Measurements from ENCODE around the gene CALU.

DNA sequence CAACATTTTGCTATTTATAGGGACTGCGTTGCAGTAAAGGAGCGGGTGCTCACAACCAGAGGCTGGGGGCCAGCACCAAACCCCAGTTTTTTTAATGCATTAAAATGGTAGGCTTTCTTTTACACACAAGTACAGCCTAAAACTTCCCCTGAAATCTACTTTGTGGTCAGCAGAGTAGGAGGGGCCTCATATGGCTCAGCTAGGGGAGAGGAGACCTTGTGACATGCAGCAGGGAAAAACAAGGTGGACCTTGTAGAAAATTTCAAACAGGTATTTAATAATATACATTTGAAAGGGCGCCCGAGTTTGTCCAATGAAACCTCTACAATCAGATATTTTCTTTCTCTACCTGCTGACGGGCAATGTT lies 54.0 kb downstream of the CALU start:
- TF ChIP-seq, protein P1, sequence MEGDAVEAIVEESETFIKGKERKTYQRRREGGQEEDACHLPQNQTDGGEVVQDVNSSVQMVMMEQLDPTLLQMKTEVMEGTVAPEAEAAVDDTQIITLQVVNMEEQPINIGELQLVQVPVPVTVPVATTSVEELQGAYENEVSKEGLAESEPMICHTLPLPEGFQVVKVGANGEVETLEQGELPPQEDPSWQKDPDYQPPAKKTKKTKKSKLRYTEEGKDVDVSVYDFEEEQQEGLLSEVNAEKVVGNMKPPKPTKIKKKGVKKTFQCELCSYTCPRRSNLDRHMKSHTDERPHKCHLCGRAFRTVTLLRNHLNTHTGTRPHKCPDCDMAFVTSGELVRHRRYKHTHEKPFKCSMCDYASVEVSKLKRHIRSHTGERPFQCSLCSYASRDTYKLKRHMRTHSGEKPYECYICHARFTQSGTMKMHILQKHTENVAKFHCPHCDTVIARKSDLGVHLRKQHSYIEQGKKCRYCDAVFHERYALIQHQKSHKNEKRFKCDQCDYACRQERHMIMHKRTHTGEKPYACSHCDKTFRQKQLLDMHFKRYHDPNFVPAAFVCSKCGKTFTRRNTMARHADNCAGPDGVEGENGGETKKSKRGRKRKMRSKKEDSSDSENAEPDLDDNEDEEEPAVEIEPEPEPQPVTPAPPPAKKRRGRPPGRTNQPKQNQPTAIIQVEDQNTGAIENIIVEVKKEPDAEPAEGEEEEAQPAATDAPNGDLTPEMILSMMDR (IDR thresholded peaks at IDR 0.05), result no peak
- TF ChIP-seq EP300 (IDR thresholded peaks at IDR 0.05), result no peak
